ENCODE data around the gene ZNF385D. TPM values are rescaled to one million over a fixed set of nuclear protein-coding genes. Genes with fewer than 3 reads are reported as not detected.

Gene ZNF385D
- total and polyA plus RNA-seq, 4 donors: 0.17 to 30.9 (median 1.9) TPM

- 0 to 51% methylated on average over 1 of the region's 1 CpG for WGBS, 2 donors
- no peak for TF ChIP-seq CTCF (IDR thresholded peaks at IDR 0.05; ENCODE audit: control extremely low read depth, extremely low read depth)
- no peaks in the 10 kb centered on the region for H3K36me3 ChIP-seq (ENCODE audit: control insufficient read depth in 4 of 4, insufficient read depth in 4 of 4, low read length in 4 of 4)
- DNase-seq (no peak), ATAC-seq (ENCODE audit: insufficient read depth, low FRiP score) (no peak)
- H3K27ac ChIP-seq (ENCODE audit: low read depth in 1 of 2, low read length in 1 of 2): no peak overlapping the region
- H3K27me3 ChIP-seq (ENCODE audit: control insufficient read depth in 3 of 3, insufficient read depth in 3 of 3, low read length in 2 of 3): no peaks in the 10 kb centered on the region
- H3K9me3 ChIP-seq (ENCODE audit: control insufficient read depth in 4 of 4, insufficient read depth in 3 of 4, low read length in 3 of 4): no peaks in the 10 kb centered on the region
- H3K4me3 ChIP-seq: no peak overlapping the region
- no peaks in the 10 kb centered on the region for H3K4me1 ChIP-seq (ENCODE audit: control insufficient read depth in 5 of 5, insufficient read depth in 5 of 5, low read length in 5 of 5)
- no peak overlapping the region for H3K9ac ChIP-seq (ENCODE audit: insufficient read depth in 1 of 2, low read length in 2 of 2)
Observed at GRCh38 chr3:21407743-21408142, 343.3 kb downstream of the ZNF385D start.

GRCh38 chr3:21405671-21406667 is 345.0 kb downstream of the ZNF385D start:
- no peak for TF ChIP-seq CTCF (IDR thresholded peaks at IDR 0.05; ENCODE audit: control extremely low read depth, extremely low read depth)
- Histone ChIP-seq H3K36me3 (ENCODE audit: control insufficient read depth in 4 of 4, insufficient read depth in 4 of 4, low read length in 4 of 4) (no peaks in the 10 kb centered on the region), H3K4me3 (no peak overlapping the region), H3K27ac (ENCODE audit: low read depth in 1 of 2, low read length in 1 of 2) (no peak overlapping the region), H3K9me3 (ENCODE audit: control insufficient read depth in 4 of 4, insufficient read depth in 3 of 4, low read length in 3 of 4) (no peaks in the 10 kb centered on the region), H3K9ac (ENCODE audit: insufficient read depth in 1 of 2, low read length in 2 of 2) (no peak overlapping the region), H3K4me1 (ENCODE audit: control insufficient read depth in 5 of 5, insufficient read depth in 5 of 5, low read length in 5 of 5) (no peaks in the 10 kb centered on the region), H3K27me3 (ENCODE audit: control insufficient read depth in 3 of 3, insufficient read depth in 3 of 3, low read length in 2 of 3) (no peaks in the 10 kb centered on the region)
- WGBS, 2 donors: 88 to 92% methylated on average over 47 of the region's 47 CpGs
- ATAC-seq (ENCODE audit: insufficient read depth, low FRiP score): no peak
- DNase-seq: no peak

- no peaks in the 10 kb centered on the region for H3K27me3 ChIP-seq (ENCODE audit: control insufficient read depth in 3 of 3, insufficient read depth in 3 of 3, low read length in 2 of 3)
- no peak for DNase-seq
- 83 to 84% methylated on average over 4 of the region's 4 CpGs for WGBS, 2 donors
- no peaks in the 10 kb centered on the region for H3K36me3 ChIP-seq (ENCODE audit: control insufficient read depth in 4 of 4, insufficient read depth in 4 of 4, low read length in 4 of 4)
- H3K4me3 ChIP-seq: no peak overlapping the region
- H3K27ac ChIP-seq (ENCODE audit: low read depth in 1 of 2, low read length in 1 of 2): no peak overlapping the region
- H3K4me1 ChIP-seq (ENCODE audit: control insufficient read depth in 5 of 5, insufficient read depth in 5 of 5, low read length in 5 of 5): no peaks in the 10 kb centered on the region
- TF ChIP-seq CTCF (IDR thresholded peaks at IDR 0.05; ENCODE audit: control extremely low read depth, extremely low read depth): no peak
- peaks cover 0 to 3% (median 0%) of the 10 kb centered on the region in 4 donors for H3K9me3 ChIP-seq (ENCODE audit: control insufficient read depth in 4 of 4, insufficient read depth in 3 of 4, low read length in 3 of 4)
- H3K9ac ChIP-seq (ENCODE audit: insufficient read depth in 1 of 2, low read length in 2 of 2): no peak overlapping the region
- no peak for ATAC-seq (ENCODE audit: insufficient read depth, low FRiP score)
Observed at GRCh38 chr3:21398461-21398860, 352.5 kb downstream of the ZNF385D start.

Data from lung (tissue), 12 donors.